ENCODE data around the gene GPD1L.

Gene GPD1L

GRCh38 chr3:32155117-32155516 lies 48.7 kb downstream of the GPD1L start:
- Histone ChIP-seq H3K4me1 (no peaks in the 10 kb centered on the region), H2AFZ (no peak overlapping the region), H3K79me2 (no peaks in the 10 kb centered on the region), H3K9ac (no peak overlapping the region), H3K36me3 (ENCODE audit: control insufficient read depth, insufficient read depth, low read length) (no peaks in the 10 kb centered on the region), H3K27me3 (ENCODE audit: control insufficient read depth, insufficient read depth, low read length) (no peaks in the 10 kb centered on the region), H3K27ac (no peak overlapping the region), H3K4me3 (ENCODE audit: low read depth, low read length) (no peak overlapping the region), H3K4me2 (ENCODE audit: low read length) (no peak overlapping the region), H3K9me3 (ENCODE audit: control insufficient read depth, low read length) (no peaks in the 10 kb centered on the region)
- TF ChIP-seq, protein P1, sequence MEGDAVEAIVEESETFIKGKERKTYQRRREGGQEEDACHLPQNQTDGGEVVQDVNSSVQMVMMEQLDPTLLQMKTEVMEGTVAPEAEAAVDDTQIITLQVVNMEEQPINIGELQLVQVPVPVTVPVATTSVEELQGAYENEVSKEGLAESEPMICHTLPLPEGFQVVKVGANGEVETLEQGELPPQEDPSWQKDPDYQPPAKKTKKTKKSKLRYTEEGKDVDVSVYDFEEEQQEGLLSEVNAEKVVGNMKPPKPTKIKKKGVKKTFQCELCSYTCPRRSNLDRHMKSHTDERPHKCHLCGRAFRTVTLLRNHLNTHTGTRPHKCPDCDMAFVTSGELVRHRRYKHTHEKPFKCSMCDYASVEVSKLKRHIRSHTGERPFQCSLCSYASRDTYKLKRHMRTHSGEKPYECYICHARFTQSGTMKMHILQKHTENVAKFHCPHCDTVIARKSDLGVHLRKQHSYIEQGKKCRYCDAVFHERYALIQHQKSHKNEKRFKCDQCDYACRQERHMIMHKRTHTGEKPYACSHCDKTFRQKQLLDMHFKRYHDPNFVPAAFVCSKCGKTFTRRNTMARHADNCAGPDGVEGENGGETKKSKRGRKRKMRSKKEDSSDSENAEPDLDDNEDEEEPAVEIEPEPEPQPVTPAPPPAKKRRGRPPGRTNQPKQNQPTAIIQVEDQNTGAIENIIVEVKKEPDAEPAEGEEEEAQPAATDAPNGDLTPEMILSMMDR (IDR thresholded peaks at IDR 0.05): no peak

- Histone ChIP-seq H3K36me3 (ENCODE audit: control insufficient read depth, insufficient read depth, low read length) (no peaks in the 10 kb centered on the region), H3K4me3 (ENCODE audit: low read depth, low read length) (no peak overlapping the region), H3K9ac (no peak overlapping the region), H3K27me3 (ENCODE audit: control insufficient read depth, insufficient read depth, low read length) (no peaks in the 10 kb centered on the region), H3K9me3 (ENCODE audit: control insufficient read depth, low read length) (no peaks in the 10 kb centered on the region), H3K79me2 (no peaks in the 10 kb centered on the region), H3K4me1 (no peaks in the 10 kb centered on the region), H2AFZ (no peak overlapping the region), H3K4me2 (ENCODE audit: low read length) (no peak overlapping the region), H3K27ac (no peak overlapping the region)
- TF ChIP-seq, protein P1 (IDR thresholded peaks at IDR 0.05): no peak
Observed at GRCh38 chr3:32157600-32158264, 51.3 kb downstream of the GPD1L start.

- no peak overlapping the region for H3K4me2 ChIP-seq (ENCODE audit: low read length)
- no peaks in the 10 kb centered on the region for H3K79me2 ChIP-seq
- H3K4me3 ChIP-seq (ENCODE audit: low read depth, low read length): no peak overlapping the region
- H3K9ac ChIP-seq: no peak overlapping the region
- H3K27me3 ChIP-seq (ENCODE audit: control insufficient read depth, insufficient read depth, low read length): no peaks in the 10 kb centered on the region
- no peaks in the 10 kb centered on the region for H3K9me3 ChIP-seq (ENCODE audit: control insufficient read depth, low read length)
- H2AFZ ChIP-seq: no peak overlapping the region
- H3K36me3 ChIP-seq (ENCODE audit: control insufficient read depth, insufficient read depth, low read length): no peaks in the 10 kb centered on the region
- H3K27ac ChIP-seq: no peak overlapping the region
- TF ChIP-seq, protein P1 (IDR thresholded peaks at IDR 0.05): no peak
- no peaks in the 10 kb centered on the region for H3K4me1 ChIP-seq
Observed at GRCh38 chr3:32160706-32161214, 54.3 kb downstream of the GPD1L start.

DNA sequence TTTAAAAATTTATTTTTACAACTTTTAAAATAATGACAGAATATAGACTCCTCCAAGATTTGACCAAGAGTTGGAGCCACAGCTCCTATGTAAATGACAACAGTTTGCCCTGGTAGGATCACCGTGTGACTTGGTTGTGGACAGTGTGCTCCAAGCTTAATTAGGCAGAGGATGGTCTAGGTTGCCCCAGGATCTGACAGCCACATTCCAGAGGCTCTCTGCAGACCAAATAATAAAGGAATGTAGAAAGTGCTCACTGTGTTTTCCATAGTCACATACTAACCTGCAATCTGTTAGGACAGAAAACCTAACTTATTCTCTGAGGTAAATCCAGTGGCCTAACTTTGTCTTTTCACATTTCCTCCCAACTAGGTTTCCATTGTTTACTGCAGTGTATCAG lies 59.0 kb downstream of the GPD1L start:
- Histone ChIP-seq H3K27ac (no peak overlapping the region), H2AFZ (no peak overlapping the region), H3K9ac (no peak overlapping the region), H3K36me3 (ENCODE audit: control insufficient read depth, insufficient read depth, low read length) (no peaks in the 10 kb centered on the region), H3K27me3 (ENCODE audit: control insufficient read depth, insufficient read depth, low read length) (no peaks in the 10 kb centered on the region), H3K4me3 (ENCODE audit: low read depth, low read length) (no peak overlapping the region), H3K79me2 (no peaks in the 10 kb centered on the region), H3K4me2 (ENCODE audit: low read length) (no peak overlapping the region), H3K4me1 (no peaks in the 10 kb centered on the region), H3K9me3 (ENCODE audit: control insufficient read depth, low read length) (no peaks in the 10 kb centered on the region)
- TF ChIP-seq, protein P1 (IDR thresholded peaks at IDR 0.05): no peak

GRCh38 chr3:32166654-32167053 lies 60.2 kb downstream of the GPD1L start:
- Histone ChIP-seq H3K4me1 (no peaks in the 10 kb centered on the region), H3K4me3 (ENCODE audit: low read depth, low read length) (no peak overlapping the region), H3K27me3 (ENCODE audit: control insufficient read depth, insufficient read depth, low read length) (no peaks in the 10 kb centered on the region), H3K4me2 (ENCODE audit: low read length) (no peak overlapping the region), H3K36me3 (ENCODE audit: control insufficient read depth, insufficient read depth, low read length) (no peaks in the 10 kb centered on the region), H3K9ac (no peak overlapping the region), H3K27ac (no peak overlapping the region), H3K79me2 (no peaks in the 10 kb centered on the region), H3K9me3 (ENCODE audit: control insufficient read depth, low read length) (no peaks in the 10 kb centered on the region), H2AFZ (no peak overlapping the region)
- TF ChIP-seq, protein P1 (IDR thresholded peaks at IDR 0.05): no peak

Measured in parathyroid adenoma (tissue), 2 donors.